ENCODE results near the gene ASB11. TPM values are rescaled to one million over a fixed set of nuclear protein-coding genes. Genes with fewer than 3 reads are reported as not detected.

The ASB11 gene
- polyA plus RNA-seq, 10 donors, result 3.2 to 15.7 (median 10.0) TPM

DNA sequence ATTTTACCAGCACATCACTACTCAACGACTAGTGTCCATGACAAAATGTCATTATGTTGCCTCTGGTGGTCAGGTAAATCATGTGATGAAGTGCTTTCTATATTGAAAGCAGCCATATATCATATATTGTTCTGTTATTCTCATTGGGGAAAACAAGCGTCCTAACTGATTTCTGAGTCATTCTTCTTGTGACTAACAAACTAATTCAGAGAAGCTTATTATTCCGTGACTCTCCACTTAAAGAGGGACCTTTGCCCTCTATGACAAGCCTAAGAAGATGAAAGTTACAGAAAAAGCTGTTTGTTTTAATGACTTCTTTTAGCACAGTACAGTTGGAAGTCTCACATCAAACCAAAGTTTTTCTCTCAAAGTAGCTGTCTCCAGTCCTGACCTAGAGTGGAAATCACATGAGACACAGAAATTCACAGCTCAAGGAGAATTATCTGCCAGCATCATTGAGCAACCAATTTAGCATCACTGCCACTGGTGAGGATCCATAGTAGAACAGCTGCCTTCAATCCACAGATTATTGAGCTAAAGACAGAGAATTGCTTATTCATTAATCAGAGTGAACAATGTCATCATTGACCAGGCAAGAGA, 81.9 kb downstream of the ASB11 start:
- DNase-seq, result no peak

Other genes with a start within 250 kb of the ASB11 start
- 1 to 10 TPM; 2.5 to 7.9 (median 4.1) TPM for gene ASB9, start 45.6 kb downstream of the ASB11 start, polyA plus RNA-seq (ENCODE audit: insufficient read length in 10 of 10)
- gene PIGA, start 19.9 kb upstream of the ASB11 start, polyA plus RNA-seq (ENCODE audit: insufficient read length in 10 of 10), result 10 to 100 TPM in 1 of 10 donors, 1 to 10 TPM in 9; 4.5 to 10.1 (median 7.7) TPM
- 1 to 10 TPM in 3 of 10 donors, under 1 TPM in 7; 0.34 to 1.6 (median 0.86) TPM for gene VEGFD, start 68.8 kb upstream of the ASB11 start, polyA plus RNA-seq (ENCODE audit: insufficient read length in 10 of 10)
- gene PIR, start 177.7 kb upstream of the ASB11 start, polyA plus RNA-seq (ENCODE audit: insufficient read length in 10 of 10), result 1 to 10 TPM; 2.5 to 4.5 (median 2.9) TPM
- gene BMX, start 185.2 kb upstream of the ASB11 start, polyA plus RNA-seq (ENCODE audit: insufficient read length in 10 of 10), result 1 to 10 TPM; 1.2 to 3.2 (median 2.3) TPM